H1 (cell line): ENCODE data around the gene HIBADH.

Experiments
- ASH2L ChIP-seq: fragments of 200-600, 300-600 bp; sonication (generic); IDR thresholded peaks from one replicate; pipeline ENCODE4 v1.7.1; 2017; ENCODE audit warnings: low read length
- CREB1 ChIP-seq: IDR thresholded peaks from 2 replicates; pipeline ENCODE4 v1.6.1; 2012; ENCODE audit warnings: inconsistent platforms
- EZH2 ChIP-seq: fragments of 200-600 bp; sonication (generic); IDR thresholded peaks from 2 replicates; pipeline ENCODE4 v1.7.1; 2012; ENCODE audit warnings: low read depth, mild to moderate bottlenecking, moderate library complexity, low read length, inconsistent platforms; ENCODE audit not compliant: severe bottlenecking
- POLR2A ChIP-seq, 2 experiments: IDR thresholded peaks; 1 replicate in 1 of 2; 2 replicates in 1 of 2; pipeline ENCODE4 v1.6.1; 2011; ENCODE audit warnings: low read depth in 2 of 2, low read length in 2 of 2, mild to moderate bottlenecking in 2 of 2; ENCODE audit errors: control extremely low read depth in 1 of 2
- POU5F1 ChIP-seq: IDR thresholded peaks from 2 replicates; pipeline ENCODE4 v1.6.1; 2011; ENCODE audit warnings: low read depth, mild to moderate bottlenecking, low read length, moderate library complexity
- SIN3A ChIP-seq, 2 experiments: IDR thresholded peaks in 1 of 2; conservative IDR thresholded peaks in 1 of 2; 2 replicates each; pipeline ENCODE4 v1.6.1; 2011 to 2012; ENCODE audit warnings: low read length in 2 of 2, improper control_type of control experiment in 1 of 2, low read depth in 1 of 2, mild to moderate bottlenecking in 1 of 2
- SIX5 ChIP-seq: IDR thresholded peaks from 2 replicates; pipeline ENCODE4 v1.6.1; 2011; ENCODE audit warnings: mild to moderate bottlenecking, low read depth, low read length
- TF ChIP-seq, protein P1 (sequence below), 3 experiments: IDR thresholded peaks; 1 replicate in 2 of 3; 2 replicates in 1 of 3; pipeline versions ENCODE4 v1.5.1 to v1.6.1; 2011; ENCODE audit warnings: low read length in 3 of 3, mild to moderate bottlenecking in 3 of 3, inconsistent platforms in 2 of 3, low read depth in 1 of 3, moderate library complexity in 1 of 3; ENCODE audit not compliant: insufficient read depth in 1 of 3; ENCODE audit errors: control extremely low read depth in 1 of 3

DNA sequence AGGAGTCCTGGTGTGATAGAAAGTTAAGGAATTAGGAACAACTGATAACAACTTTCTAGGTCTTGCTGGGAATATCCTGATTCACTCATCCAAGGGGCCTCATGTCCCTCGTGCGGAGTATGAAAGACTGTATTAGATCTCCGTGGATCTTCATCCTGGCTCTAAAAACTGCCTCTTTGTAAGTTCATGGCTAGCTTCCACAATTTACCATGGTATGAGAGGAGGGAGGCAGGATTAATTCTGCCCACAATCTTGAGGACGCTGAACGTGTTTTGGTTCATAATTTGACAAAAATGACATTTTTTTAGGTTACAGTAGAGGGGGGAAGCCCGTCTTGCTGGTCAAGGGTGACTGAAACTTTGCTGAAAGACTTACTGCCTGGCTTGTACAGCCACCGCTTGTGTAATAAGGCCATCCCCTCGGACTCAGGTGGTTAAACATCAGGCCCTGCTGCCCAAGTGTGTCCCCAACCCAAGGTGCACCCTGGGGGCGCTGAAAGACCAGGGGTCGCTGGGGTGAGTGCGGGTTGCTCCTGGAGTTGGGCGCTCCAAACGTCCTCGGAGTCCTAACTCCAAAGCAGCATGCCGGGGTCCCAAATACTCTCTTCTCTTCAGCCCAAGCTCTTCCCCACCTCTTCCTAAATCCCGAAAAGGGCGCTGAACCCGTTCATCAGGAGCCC lies 733 bp downstream of the HIBADH start:
- TF ChIP-seq, protein P1, sequence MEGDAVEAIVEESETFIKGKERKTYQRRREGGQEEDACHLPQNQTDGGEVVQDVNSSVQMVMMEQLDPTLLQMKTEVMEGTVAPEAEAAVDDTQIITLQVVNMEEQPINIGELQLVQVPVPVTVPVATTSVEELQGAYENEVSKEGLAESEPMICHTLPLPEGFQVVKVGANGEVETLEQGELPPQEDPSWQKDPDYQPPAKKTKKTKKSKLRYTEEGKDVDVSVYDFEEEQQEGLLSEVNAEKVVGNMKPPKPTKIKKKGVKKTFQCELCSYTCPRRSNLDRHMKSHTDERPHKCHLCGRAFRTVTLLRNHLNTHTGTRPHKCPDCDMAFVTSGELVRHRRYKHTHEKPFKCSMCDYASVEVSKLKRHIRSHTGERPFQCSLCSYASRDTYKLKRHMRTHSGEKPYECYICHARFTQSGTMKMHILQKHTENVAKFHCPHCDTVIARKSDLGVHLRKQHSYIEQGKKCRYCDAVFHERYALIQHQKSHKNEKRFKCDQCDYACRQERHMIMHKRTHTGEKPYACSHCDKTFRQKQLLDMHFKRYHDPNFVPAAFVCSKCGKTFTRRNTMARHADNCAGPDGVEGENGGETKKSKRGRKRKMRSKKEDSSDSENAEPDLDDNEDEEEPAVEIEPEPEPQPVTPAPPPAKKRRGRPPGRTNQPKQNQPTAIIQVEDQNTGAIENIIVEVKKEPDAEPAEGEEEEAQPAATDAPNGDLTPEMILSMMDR (IDR thresholded peaks at IDR 0.05; ENCODE audit: control extremely low read depth in 1 of 3, insufficient read depth in 1 of 3, low read depth in 1 of 3, low read length in 3 of 3): peak in 1 of 3 experiments; percentile 3; a peak in 1 of 4 replicates
- TF ChIP-seq SIX5 (no peak), POLR2A (IDR thresholded peaks at IDR 0.05; ENCODE audit: control extremely low read depth in 1 of 2, low read depth in 2 of 2, low read length in 2 of 2) (no peak), EZH2 (no peak), SIN3A (conservative IDR thresholded peaks at IDR 0.05 in 1 of 2, IDR thresholded peaks at IDR 0.05 in 1 of 2; ENCODE audit: low read depth in 1 of 2, low read length in 2 of 2) (peak in 1 of 2 experiments; percentile 7; a peak in 1 of 4 replicates), CREB1 (no peak), POU5F1 (no peak), ASH2L (no peak)
